Trophoblast cell (in vitro differentiated cells and primary cell): ENCODE measurements around the gene PTBP1.
A peak's percentile ranks its signal among the peaks of the same experiment; 100 is the strongest.

Experiments used
- DNase-seq, 2 donors: peaks; one replicate each; pipeline ENCODE4 v3.0.0-alpha.2; 2016
- H2AFZ ChIP-seq: 2 replicates; pipeline ENCODE4 v1.6.1; 2013; ENCODE audit warnings: low read length, moderate library complexity, mild to moderate bottlenecking; ENCODE audit not compliant: insufficient read depth, poor library complexity
- H2AK5ac ChIP-seq: 2 replicates; pipeline ENCODE4 v1.6.1; 2013; ENCODE audit warnings: mild to moderate bottlenecking, low read length
- H2BK120ac ChIP-seq: 2 replicates; pipeline ENCODE4 v1.6.1; 2013; ENCODE audit warnings: low read length, mild to moderate bottlenecking, moderate library complexity; ENCODE audit not compliant: insufficient read depth, poor library complexity
- H2BK12ac ChIP-seq: 2 replicates; pipeline ENCODE4 v1.6.1; 2013; ENCODE audit warnings: mild to moderate bottlenecking, low read length, moderate library complexity
- H2BK5ac ChIP-seq: 2 replicates; pipeline ENCODE4 v1.6.1; 2013; ENCODE audit warnings: low read length, low read depth, moderate library complexity, mild to moderate bottlenecking; ENCODE audit not compliant: poor library complexity
- H3K14ac ChIP-seq: 2 replicates; pipeline ENCODE4 v1.6.1; 2013; ENCODE audit warnings: mild to moderate bottlenecking, low read length
- H3K18ac ChIP-seq: 2 replicates; pipeline ENCODE4 v1.6.1; 2013; ENCODE audit warnings: mild to moderate bottlenecking, low read length
- H3K23ac ChIP-seq: 2 replicates; pipeline ENCODE4 v1.6.1; 2013; ENCODE audit warnings: low read length
- H3K27ac ChIP-seq: 2 replicates; pipeline ENCODE4 v1.5.1; 2013; ENCODE audit warnings: low read depth, mild to moderate bottlenecking, inconsistent platforms, low read length, moderate library complexity
- H3K27me3 ChIP-seq: 2 replicates; pipeline ENCODE4 v1.6.1; 2013; ENCODE audit warnings: inconsistent platforms, mild to moderate bottlenecking, low read length, moderate library complexity; ENCODE audit not compliant: insufficient read depth
- H3K36me3 ChIP-seq, 2 experiments: 1 replicate in 1 of 2; 2 replicates in 1 of 2; pipeline ENCODE4 v1.6.1; 2013; ENCODE audit warnings: low read length in 2 of 2, mild to moderate bottlenecking in 2 of 2, moderate library complexity in 1 of 2; ENCODE audit not compliant: insufficient read depth in 2 of 2, control insufficient read depth in 1 of 2
- H3K4ac ChIP-seq: 2 replicates; pipeline ENCODE4 v1.6.1; 2013; ENCODE audit warnings: low read depth, mild to moderate bottlenecking, low read length, moderate library complexity
- H3K4me1 ChIP-seq, 2 experiments: 1 replicate in 1 of 2; 2 replicates in 1 of 2; pipeline ENCODE4 v1.6.1; 2013; ENCODE audit warnings: low read length in 2 of 2, mild to moderate bottlenecking in 2 of 2, moderate library complexity in 1 of 2; ENCODE audit not compliant: insufficient read depth in 2 of 2, control insufficient read depth in 1 of 2
- H3K4me2 ChIP-seq: 2 replicates; pipeline ENCODE4 v1.6.1; 2013; ENCODE audit warnings: inconsistent platforms, mild to moderate bottlenecking, low read length, moderate library complexity
- H3K4me3 ChIP-seq: 2 replicates; pipeline ENCODE4 v1.5.1; 2013; ENCODE audit warnings: mild to moderate bottlenecking, low read depth, low read length, inconsistent platforms
- H3K79me1 ChIP-seq: one replicate; pipeline ENCODE4 v1.6.1; 2013; ENCODE audit warnings: low read length
- H3K79me2 ChIP-seq: 2 replicates; pipeline ENCODE4 v1.6.1; 2013; ENCODE audit warnings: low read length, mild to moderate bottlenecking; ENCODE audit not compliant: control insufficient read depth, insufficient read depth, poor library complexity
- H3K9ac ChIP-seq: 2 replicates; pipeline ENCODE4 v1.6.1; 2013; ENCODE audit warnings: mild to moderate bottlenecking, low read length
- H3K9me3 ChIP-seq: 2 replicates; pipeline ENCODE4 v1.6.1; 2013; ENCODE audit warnings: low read depth, mild to moderate bottlenecking, control low read depth, inconsistent platforms, low read length; ENCODE audit not compliant: insufficient read depth
- H4K12ac ChIP-seq: 2 replicates; pipeline ENCODE4 v1.6.1; 2013; ENCODE audit warnings: low read depth, mild to moderate bottlenecking, low read length, moderate library complexity
- H4K8ac ChIP-seq: 2 replicates; pipeline ENCODE4 v1.6.1; 2013; ENCODE audit warnings: low read depth, mild to moderate bottlenecking, low read length, moderate library complexity
- H4K91ac ChIP-seq: one replicate; pipeline ENCODE4 v1.6.1; 2013; ENCODE audit warnings: low read depth, mild to moderate bottlenecking, low read length, moderate library complexity
- WGBS: extraction: QIAGEN DNeasy Blood & Tissue Kit; methylation state at CpG from one replicate; pipeline ENCODE4 v1.1.7; 2013; ENCODE audit warnings: missing lambda C conversion rate; ENCODE audit not compliant: insufficient read length, insufficient coverage; ENCODE audit errors: extremely low coverage; 5-methylcytosine and 5-hydroxymethylcytosine counted together

The PTBP1 gene

GRCh38 chr19:802498-803098 lies 5.3 kb downstream of the PTBP1 start:
- H2BK5ac ChIP-seq: no peak overlapping the region
- no peak overlapping the region for H2AK5ac ChIP-seq
- H2BK120ac ChIP-seq: no peak overlapping the region
- H3K9ac ChIP-seq: no peak overlapping the region
- no peak overlapping the region for H3K4me2 ChIP-seq
- H3K9me3 ChIP-seq: no peaks in the 10 kb centered on the region
- no peaks in the 10 kb centered on the region for H3K27me3 ChIP-seq
- no peak overlapping the region for H2BK12ac ChIP-seq
- peaks cover 86 to 88% of the 10 kb centered on the region in 2 experiments for H3K36me3 ChIP-seq
- H4K12ac ChIP-seq: no peak overlapping the region
- no peak overlapping the region for H3K23ac ChIP-seq
- H3K79me1 ChIP-seq: peaks cover 17% of the 10 kb centered on the region
- H3K18ac ChIP-seq: no peak overlapping the region
- H3K4me3 ChIP-seq: no peak overlapping the region
- no peak overlapping the region for H4K8ac ChIP-seq
- peaks cover 25 to 28% of the 10 kb centered on the region in 2 experiments for H3K4me1 ChIP-seq
- WGBS: no CpG with 5 or more reads among the region's 28 CpGs
- peak in 1 of 2 donors; percentile 22 for DNase-seq
- H4K91ac ChIP-seq: no peak overlapping the region
- peaks cover 69% of the 10 kb centered on the region for H3K79me2 ChIP-seq
- H3K14ac ChIP-seq: no peak overlapping the region
- H3K27ac ChIP-seq: no peak overlapping the region
- peak overlapping the region; percentile 97 for H3K4ac ChIP-seq
- H2AFZ ChIP-seq: no peak overlapping the region

GRCh38 chr19:803099-803561 lies 5.9 kb downstream of the PTBP1 start:
- Histone ChIP-seq H3K18ac (no peak overlapping the region), H3K79me2 (peaks cover 64% of the 10 kb centered on the region), H3K27me3 (no peaks in the 10 kb centered on the region), H2BK120ac (no peak overlapping the region), H2AFZ (no peak overlapping the region), H3K9ac (no peak overlapping the region), H4K91ac (no peak overlapping the region), H3K4ac (peak overlapping the region; percentile 97), H3K79me1 (peaks cover 14% of the 10 kb centered on the region), H3K23ac (no peak overlapping the region), H2BK5ac (no peak overlapping the region), H3K9me3 (peaks cover 3% of the 10 kb centered on the region), H2AK5ac (no peak overlapping the region), H2BK12ac (no peak overlapping the region), H3K27ac (no peak overlapping the region), H4K12ac (no peak overlapping the region), H3K4me1 (peaks cover 25 to 28% of the 10 kb centered on the region in 2 experiments), H3K4me3 (no peak overlapping the region), H3K4me2 (no peak overlapping the region), H3K36me3 (peaks cover 91% of the 10 kb centered on the region in 2 experiments), H4K8ac (no peak overlapping the region), H3K14ac (no peak overlapping the region)
- WGBS: no CpG with 5 or more reads among the region's 17 CpGs
- no peak for DNase-seq

- Histone ChIP-seq H3K27ac (no peak overlapping the region), H2BK120ac (no peak overlapping the region), H3K27me3 (no peaks in the 10 kb centered on the region), H3K79me1 (peaks cover 7% of the 10 kb centered on the region), H4K8ac (no peak overlapping the region), H2BK5ac (no peak overlapping the region), H3K23ac (no peak overlapping the region), H3K4ac (peak overlapping the region; percentile 97), H3K36me3 (peaks cover 93 to 94% of the 10 kb centered on the region in 2 experiments), H3K9me3 (peaks cover 3% of the 10 kb centered on the region), H3K79me2 (peaks cover 56% of the 10 kb centered on the region), H3K4me2 (no peak overlapping the region), H3K4me1 (peaks cover 25 to 28% of the 10 kb centered on the region in 2 experiments), H4K91ac (no peak overlapping the region), H3K9ac (no peak overlapping the region), H2AFZ (no peak overlapping the region), H3K14ac (no peak overlapping the region), H2AK5ac (no peak overlapping the region), H2BK12ac (no peak overlapping the region), H4K12ac (no peak overlapping the region), H3K4me3 (no peak overlapping the region), H3K18ac (no peak overlapping the region)
- DNase-seq: no peak
- whole genome bisulfite sequencing: no CpG with 5 or more reads among the region's 31 CpGs
Observed at GRCh38 chr19:803686-804418, 6.6 kb downstream of the PTBP1 start.

- peaks cover 95 to 96% of the 10 kb centered on the region in 2 experiments for H3K36me3 ChIP-seq
- H3K14ac ChIP-seq: no peak overlapping the region
- no peak overlapping the region for H2BK12ac ChIP-seq
- no CpG with 5 or more reads among the region's 53 CpGs for WGBS
- no peak overlapping the region for H3K9ac ChIP-seq
- no peak overlapping the region for H2AFZ ChIP-seq
- no peak overlapping the region for H4K8ac ChIP-seq
- H3K23ac ChIP-seq: no peak overlapping the region
- peaks cover 3% of the 10 kb centered on the region for H3K9me3 ChIP-seq
- H3K27me3 ChIP-seq: no peaks in the 10 kb centered on the region
- H3K18ac ChIP-seq: no peak overlapping the region
- peaks cover 2% of the 10 kb centered on the region for H3K79me1 ChIP-seq
- H3K4me2 ChIP-seq: no peak overlapping the region
- H4K12ac ChIP-seq: no peak overlapping the region
- no peak overlapping the region for H2AK5ac ChIP-seq
- peaks cover 49% of the 10 kb centered on the region for H3K79me2 ChIP-seq
- H3K4me1 ChIP-seq: peaks cover 22% of the 10 kb centered on the region in 2 experiments
- H3K4me3 ChIP-seq: no peak overlapping the region
- no peak overlapping the region for H2BK5ac ChIP-seq
- H2BK120ac ChIP-seq: no peak overlapping the region
- no peak overlapping the region for H4K91ac ChIP-seq
- DNase-seq: no peak
- H3K4ac ChIP-seq: peak overlapping the region; percentile 97
- H3K27ac ChIP-seq: no peak overlapping the region
Observed at GRCh38 chr19:804419-805165, 7.3 kb downstream of the PTBP1 start.
